GM21786 (cell line): ENCODE results near the gene KCNQ1OT1.

Experiments
- ATAC-seq: cut with Tn5 transposase; IDR thresholded peaks from one replicate; pipeline ENCODE4 v1.9.1; 2021; ENCODE audit not compliant: unreplicated experiment

The KCNQ1OT1 gene

DNA sequence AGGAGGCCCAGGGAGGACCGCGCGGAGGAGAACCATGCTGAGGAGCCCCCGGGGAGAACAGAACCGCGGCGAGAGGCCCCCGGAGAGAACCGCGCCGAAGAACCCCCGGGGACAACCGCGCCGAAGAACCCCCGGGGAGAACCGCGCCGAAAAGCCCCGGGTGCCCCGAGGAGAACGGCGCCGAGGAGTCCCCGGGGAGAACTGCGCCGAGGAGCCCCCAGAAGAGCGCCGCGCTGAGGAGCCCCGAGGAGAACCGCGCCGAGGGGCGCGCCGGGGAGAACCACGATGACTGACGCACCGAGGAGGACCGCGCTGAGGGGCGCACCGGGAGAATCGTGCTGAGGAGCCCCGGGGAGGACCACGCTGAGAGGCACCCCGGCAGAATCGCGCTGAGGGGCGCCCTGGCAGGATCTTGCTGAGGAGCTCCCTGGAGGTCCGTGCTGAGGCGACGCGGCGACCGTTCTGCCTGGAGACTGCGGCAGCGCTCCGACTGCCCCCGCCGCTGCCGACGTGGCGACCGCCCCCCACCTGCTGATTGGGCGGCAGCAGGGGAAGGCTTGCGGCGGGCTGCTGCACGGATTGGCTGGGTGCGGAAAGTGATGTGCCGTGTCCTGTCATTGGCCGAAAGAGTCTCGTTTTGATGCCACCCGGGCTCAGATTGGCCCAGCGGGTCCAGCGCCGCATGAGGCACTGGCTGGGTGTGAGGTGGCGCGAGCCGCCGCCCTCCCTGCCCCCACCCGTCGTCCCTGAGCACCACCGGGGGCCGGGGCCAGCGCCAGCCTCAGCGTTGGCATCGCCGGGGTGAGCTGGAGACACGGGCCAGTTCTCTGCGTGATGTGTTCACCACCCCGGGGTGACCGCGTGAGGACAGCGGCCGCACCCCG, at the start of gene KCNQ1OT1:
Gene KCNQ1OT1, minus strand, starts transcription at position 464 of the 884 bp plus-strand sequence.
- ATAC-seq, result peak; percentile 91

DNA sequence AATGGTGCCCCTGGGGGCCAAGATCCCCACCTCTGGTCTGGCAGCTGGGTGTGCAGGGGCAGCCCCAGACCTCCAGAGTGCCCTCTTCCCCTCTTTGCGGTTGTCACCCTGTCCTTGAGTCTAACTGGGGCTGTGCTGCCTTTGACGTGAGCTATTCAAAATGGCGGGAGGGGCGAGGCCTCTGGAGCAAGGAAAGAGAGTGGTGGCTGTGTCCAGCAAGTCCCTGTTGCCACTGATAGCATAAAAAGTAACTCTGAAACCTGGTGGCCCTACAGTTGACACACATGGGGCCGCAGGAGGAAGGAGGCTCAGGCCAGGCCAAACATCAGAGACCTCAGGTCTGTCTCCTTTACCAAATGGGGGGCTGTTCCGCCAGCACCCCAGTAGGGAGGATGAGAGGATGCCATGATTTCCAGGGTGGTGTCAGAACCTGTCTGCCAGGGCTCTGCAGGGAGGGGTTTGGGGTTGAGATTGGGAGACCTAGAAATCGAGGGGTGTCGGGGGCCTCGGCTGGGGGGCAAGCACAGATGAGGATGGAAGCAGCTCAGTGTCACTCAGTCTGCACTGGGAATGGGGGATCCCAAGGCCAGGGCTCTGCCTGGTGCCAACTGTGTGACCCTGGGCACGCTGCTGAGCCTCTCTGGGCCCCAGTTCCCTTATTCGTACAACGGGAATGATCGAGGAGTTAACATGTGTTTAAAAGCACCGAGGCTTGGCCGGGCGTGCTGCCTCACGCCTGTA, 49.2 kb upstream of the KCNQ1OT1 start:
- ATAC-seq, result no peak

DNA sequence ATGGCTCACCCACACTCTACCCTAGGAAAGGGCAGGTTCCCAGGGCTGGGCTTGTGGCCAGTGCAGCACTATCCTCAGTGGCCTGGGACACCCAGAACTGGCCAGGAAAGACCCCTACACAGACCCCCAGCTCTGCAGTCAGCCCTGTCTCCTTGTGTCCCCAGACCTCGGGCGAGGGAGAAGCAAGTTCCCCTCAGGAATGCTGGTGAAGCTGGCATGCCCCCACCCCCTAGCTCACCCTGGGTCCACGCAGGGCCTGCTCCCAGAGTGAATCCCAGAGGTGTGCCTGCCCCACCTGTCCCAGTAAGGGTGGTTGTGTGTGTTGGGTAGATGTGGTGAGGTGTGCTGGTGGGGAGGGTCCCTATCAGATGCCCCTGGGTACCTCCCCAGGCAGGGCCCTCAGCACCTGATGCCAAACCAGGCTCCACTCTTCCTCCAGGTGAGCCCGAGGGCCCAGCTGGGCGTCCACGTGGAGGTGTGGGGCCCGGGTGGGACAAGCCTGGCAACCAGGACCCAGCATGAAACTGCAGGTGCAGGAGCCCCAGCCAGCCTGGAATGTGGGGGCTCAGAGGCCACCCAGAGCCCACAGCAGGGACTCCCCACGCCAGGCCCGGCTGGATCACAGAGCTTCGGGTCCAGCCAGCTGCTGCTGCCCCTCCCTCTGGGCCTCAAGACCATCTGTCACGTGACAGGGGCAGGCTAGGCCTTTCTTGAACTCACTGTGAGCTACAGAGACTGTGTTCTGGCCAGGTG, 48.4 kb upstream of the KCNQ1OT1 start:
- no peak for ATAC-seq

DNA sequence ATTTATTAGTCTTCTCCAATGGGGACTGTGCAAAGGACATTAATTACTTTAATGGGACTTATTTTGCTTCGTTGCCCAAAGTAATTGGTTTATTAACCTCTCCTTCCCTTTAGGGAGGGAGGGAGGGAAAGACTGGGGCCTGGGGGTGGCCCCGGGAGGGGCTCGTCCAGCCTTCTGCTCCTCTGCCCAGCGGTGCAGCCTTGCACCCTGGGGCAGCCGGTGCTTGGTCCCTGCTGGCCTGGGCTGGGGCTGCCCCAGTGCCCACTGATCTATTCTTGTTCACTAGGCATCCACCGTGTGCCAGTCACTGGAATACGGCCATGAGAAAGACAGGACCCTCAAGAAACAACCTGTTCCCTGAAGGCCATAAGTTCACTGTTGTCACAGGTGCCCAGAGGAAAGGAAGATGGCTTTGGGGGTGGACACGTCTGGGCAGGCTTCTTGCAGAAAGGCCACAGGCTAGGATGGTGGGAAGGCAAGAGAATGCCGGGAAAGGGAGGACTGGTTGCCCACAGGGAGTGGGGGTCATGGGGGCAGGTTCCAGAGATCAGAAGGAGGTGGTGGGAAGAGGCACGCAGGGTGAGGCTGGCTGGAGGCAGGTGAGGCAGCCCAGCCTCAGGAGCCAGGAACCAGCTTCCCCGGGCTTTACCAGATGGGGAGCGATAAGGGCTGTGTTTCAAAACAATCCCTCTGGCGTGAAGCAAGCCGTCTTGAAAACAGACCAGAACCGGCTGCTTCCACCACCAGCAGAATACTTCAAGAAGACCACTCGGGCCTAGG, 47.6 kb upstream of the KCNQ1OT1 start:
- ATAC-seq, result no peak

DNA sequence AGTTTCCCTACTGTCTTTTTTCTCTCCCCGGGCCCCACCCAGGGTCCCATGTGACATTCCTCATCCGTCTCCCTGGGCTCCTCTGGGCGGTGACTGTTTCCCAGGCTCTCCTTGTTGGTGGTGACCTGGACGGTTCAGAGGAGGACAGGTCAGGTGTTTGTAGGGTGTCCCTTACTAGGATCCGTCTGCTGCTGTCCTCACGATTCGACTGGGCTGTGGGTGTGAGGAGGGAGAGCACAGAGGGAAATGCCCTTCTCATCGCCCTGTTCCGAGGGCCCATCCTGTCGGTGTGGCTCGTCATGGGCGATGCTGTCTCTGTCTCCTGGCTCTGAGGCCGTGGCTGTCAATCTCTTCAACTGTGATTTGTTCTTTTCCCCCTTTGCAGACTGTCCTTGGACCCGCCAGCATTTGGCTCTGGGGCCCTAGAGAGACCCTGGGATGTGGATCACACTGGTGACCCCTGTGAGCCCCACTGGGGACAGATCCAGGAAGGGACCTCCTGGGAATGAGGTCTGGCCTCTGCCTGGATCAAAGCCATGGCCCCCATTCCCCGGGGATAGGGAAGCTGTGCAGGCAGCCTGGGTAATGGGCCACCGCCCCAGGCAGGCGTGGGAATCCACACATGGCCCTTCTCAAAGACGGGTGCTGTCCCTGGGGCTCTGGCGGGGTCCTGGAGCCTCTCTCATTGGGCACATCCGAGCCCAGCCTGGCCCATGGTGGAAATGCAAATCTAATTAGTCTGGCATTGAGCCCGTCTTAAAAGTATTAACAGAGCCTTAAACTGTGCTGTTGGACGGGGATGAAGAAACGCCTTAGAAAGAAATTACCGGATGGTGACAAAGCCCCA, 46.8 kb upstream of the KCNQ1OT1 start:
- no peak for ATAC-seq

DNA sequence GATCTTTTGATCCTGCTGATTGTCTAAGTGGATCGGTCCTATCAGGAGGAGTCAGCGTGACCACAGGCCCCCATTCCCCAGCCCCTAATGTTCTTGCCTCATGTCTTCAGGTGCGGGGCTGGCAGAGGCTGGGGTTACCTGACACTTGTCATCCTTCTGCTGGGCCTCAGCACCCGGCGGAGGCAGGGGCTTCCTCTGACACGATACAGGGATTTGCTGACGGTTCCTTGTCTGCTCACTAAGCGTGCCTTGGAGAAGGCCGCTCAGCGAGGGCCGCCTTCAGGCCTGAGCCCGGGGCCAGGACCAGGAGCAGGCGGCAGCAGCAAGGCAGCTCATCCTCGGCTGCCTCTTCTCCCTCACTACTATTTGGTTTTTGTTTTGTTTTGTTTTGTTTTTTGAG, 45.7 kb upstream of the KCNQ1OT1 start:
- ATAC-seq, result no peak

DNA sequence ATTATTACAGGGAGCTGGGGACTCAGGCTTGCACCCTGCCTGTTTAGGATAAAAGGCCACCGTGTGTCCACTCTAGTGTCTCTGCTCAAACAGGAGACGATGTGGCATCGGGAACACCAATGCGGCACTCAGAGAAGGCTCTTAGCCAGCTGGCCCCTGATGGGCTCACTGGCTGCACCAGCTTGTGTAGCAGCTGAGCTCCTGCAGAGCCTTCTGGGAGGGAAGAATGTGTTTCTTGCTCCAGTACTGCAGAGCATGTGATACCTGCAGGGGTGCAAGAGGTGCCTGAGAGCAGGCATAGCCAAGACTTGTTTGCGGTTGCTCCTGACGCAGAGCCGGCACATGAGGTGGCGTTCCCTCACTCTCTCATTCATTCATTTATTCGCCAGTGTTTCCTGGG, 44.4 kb upstream of the KCNQ1OT1 start:
- ATAC-seq, result no peak

DNA sequence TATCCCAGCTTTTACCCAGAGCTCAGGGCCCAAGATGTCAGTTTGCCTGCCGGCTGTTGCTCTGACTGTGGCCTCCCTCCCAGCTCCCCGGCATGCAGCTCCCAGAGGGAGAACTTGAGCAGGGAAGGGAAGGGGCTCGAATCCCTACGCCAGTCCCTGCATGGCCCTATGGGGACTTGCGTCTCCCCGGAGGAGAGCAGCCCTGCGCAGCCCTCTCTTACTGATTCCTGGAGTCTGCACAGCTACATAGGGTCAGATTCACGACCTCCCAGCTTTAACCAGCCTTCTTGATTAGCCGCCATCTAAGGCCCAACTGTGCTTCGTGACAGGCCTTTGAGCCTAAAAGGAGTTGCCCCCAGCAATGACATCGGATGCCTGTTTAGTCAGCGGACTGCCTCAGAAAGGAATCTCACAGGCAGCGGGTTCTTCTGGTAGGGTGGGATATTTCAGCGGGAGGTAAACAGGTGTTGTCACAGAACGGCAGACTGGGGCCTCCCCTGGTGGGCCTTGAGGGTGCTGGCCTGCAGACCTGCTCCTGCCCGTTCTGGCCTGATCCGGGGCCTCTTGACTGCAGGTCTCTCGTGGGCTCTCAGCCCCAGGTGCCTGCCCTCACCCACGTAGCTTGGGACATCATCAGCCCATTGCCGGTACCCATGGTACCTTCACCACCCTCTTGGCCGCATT, 43.8 kb upstream of the KCNQ1OT1 start:
- no peak for ATAC-seq

DNA sequence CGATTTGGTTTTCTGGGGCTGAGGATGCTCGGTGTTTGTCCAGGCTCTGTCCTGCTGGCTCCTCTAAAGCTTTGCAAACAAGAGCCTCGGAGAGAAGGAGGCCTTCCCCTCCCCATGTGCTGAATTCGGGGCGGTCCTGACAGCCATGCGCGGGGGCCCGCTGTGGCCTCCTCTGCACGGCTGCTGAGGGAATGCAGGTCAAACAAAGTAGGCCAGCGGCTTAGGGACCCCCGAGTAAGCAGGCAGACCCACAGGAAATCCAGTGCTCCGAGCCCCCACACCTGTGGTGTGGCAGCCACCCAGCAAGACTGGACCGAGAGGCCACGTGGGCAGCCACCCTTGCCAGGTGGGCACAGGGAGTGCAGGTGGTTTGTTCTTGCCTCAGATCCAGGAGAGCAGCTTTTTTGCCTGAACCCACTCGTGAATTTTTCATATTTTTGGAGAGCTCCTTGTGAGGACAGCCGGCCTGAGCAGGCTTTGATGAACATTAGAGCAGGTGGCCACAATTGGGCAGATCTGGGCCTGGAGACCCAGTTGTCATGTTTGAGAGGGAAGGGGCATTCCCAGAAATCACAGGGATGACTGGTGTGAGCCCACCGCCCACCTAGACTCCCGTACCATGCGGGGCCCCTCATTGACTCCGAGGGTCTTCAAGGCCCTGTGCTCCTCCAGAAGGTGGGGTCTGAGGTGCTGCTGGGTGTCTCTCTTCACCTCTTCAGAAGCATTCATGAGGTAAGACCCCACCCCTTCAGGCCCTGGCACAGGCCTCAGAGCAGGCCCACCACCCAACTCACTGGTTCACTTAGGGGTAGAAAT, 43.0 kb upstream of the KCNQ1OT1 start:
- no peak for ATAC-seq

DNA sequence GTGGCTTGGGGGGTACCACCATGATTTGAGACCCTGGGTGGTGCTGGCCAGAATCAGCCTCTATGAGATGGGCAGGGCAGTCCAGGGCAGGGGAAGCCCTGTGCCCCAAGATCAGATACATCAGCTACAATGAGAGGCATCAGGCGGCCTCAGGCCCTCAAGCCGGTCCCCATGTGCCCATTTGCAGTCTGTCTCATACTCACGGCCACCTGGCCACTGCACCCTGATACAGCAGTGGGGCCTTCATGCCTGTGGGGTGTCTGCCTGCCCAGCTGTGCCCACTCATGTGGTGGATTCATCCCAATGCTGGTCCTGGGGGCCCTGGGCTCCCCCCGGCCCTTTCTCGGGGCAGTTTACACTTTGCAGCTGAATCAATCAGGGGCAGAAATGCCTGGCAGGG, 42.4 kb upstream of the KCNQ1OT1 start:
- no peak for ATAC-seq

DNA sequence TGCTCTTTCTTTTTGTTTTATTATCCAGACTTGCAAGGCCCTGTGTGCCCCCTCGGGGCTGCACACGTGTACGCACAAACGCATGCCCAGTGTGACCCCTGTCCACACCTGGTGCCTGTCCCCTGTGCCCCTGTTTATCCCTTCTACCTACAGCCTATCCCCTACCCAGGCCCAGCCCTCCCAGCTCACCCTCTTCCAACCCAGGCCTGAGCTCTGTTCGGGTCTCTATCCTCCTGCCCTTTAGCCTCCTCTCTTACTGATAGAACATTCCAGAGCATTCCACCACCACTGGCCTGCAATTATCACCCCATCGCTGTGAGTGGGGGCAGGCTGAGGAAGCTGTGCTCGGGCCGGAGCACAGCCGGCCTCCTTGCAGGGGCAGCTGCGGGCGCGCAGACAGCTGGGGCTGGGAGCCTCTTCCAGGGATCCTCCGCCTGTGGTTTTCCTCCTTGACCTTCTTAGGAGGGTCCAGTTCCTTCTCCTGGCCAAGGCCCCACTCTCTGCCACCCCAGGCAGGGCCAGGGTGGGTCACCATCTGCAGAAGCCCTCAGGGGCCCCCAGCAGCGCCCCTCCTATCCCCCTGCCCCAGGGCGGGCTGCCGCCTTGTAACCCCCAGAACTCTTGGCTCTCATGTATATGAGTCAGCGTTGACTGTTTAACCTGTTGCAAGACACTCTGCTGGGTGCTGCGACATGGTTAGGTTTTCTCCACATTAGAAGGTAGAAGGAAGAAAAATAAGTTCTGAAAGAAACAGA, 41.8 kb upstream of the KCNQ1OT1 start:
- ATAC-seq, result no peak

DNA sequence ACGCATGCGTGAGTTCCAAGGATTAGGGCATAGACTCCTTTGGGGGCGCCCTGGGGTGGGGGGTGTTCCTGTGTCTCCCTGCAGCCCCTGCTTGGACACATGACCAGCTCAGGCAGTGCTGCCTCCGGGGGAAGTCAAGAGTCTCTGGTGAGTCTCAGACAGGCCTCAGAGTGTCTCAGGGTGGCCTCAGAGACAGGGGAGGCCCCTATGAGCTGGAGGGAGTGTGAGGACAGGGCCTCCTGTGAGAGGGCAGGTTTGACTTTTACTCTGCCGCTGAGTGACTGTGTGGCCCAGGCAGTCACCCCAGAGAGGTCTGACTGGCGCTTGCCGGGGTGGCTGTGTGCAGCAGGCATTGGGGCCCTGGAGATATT, 41.2 kb upstream of the KCNQ1OT1 start:
- ATAC-seq, result no peak

DNA sequence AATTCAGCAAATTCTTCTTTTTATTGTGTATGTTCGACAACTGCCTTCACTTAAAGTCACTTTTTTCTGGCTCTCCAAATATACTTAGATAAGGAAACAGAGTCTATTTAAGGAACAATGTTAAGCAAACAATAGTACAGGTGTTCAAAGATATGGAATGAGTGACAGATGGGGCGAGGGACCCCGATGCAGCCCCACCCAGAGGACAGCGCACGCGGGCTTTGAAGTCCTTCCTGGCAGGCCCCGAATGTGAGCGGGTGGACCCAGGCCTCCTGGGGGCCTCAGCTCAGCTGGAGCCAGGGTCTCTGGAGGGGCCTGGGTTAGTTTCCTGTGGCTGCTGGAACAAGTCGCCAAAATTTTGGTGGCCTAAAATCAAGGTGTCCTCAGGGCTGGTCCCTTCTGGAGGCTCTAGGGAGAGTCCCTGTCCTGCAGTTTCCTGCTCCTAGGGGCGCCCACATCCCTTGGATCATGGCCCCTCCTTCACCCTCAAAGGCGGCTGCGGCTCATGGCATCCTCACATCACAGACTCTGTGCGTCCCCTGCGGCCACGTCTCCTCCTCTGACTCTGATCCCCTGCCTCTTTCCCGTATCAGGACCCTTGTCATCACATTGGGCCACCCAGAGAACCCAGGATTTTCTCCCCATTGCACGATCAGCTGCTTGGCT, 40.6 kb upstream of the KCNQ1OT1 start:
- ATAC-seq, result no peak

DNA sequence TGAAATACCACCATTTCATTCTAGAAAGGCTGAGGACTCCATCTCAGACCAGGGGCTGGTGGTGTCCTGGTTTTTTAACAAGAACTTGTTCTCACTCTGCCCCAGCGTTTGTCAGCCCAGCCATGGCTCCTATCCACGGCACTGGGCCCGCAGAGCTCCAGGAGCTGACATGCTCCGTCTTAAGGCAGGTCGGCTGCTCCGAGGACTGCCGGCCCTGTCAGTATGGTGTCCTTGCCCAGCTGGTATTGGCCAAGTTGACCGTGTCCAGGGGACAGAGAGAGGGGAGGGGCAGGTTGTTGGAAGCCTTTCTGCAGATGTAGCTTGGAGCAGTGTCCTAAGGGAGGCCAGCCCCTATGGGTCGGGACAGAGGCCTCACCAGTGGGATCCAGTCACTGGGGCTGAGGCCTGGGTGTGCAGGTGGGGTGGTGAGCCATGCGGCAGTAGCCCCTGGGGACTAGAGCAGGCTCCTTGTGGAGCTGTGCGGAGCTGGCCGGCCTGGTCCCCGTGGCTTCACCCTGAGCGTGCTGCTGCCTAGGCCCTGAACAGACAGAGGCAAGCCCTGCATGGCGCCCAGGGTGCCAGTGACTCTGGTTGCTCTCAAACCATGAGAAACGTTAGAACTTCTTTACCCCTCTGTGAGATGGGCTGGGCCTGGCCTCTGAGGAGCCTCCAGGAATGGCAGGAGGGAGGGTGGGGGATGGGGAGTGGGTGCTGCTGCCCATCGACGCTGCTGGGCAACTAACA, 39.9 kb upstream of the KCNQ1OT1 start:
- no peak for ATAC-seq

DNA sequence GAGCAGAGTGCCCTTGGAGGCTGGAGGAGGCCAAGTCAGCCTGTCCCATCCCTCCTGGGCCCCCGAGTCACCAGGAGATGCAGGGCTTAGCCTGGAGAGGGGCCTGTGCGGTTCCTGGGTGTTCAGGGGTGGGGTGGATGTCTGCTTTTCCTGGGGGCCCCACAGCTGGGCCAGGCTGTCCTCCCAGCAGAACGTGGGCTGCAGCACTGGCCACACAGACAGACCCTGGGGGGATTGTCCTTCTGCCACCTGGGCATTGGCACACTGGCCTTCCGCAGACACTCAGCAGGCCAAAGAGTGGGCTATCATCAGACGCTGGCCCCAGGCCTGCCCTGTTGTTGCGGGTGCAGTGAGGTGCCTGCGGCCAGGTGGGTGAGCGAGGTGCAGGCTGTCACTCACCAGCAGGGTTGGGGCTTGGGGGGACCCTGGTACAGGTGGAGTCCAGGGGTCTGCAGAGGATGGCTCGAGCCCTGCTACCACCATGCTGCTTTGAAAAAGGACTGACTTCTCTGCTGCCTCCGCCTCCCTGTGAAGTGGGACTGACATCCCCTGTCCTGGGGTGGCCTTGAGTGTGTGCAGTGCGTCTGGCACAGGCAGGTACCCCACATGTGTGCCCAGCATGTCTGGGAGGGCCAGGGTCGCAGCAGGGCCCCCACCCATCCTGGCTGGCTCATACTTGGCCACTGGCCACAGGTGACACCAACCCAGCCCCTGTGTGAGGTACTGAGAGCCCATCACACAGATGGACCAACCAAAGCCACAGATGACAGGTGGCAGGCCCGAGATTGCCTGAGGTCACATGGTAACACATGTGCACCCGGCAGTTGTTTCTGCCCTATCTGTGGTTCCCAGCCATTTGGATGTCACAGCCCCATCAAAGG, 39.0 kb upstream of the KCNQ1OT1 start:
- ATAC-seq, result no peak

DNA sequence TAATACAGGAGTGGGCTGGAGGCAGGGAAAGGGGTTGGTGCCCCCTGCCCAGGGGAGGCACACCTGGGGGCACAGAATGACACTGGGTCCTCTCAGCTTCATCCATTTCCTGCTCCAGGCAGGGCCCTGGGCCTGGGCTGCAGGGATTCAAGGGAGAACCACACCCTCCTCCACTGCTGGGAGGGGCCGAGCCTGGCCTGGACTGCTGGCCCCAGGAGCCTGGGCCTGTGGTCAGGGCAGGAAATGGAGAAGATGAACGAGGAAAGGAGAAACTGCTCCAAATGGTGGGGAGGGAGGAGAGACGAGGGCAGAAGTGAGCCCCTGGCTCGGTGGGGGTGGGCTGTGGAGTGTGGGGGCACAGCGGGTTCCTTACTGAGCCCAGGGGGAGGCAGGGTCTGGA, 38.1 kb upstream of the KCNQ1OT1 start:
- no peak for ATAC-seq
